ENCODE data around the gene ARPC5.

The ARPC5 gene

GRCh38 chr1:183611021-183611420 lies 24.6 kb downstream of the ARPC5 start:
- no peak for DNase-seq (ENCODE audit: low spot score)

- no peak for DNase-seq (ENCODE audit: low spot score)
Measured at GRCh38 chr1:183609759-183610452, 25.7 kb downstream of the ARPC5 start.

- no peak for DNase-seq (ENCODE audit: low spot score)
Measured at GRCh38 chr1:183609313-183609712, 26.3 kb downstream of the ARPC5 start.

GRCh38 chr1:183607322-183607980 lies 28.1 kb downstream of the ARPC5 start:
- DNase-seq (ENCODE audit: low spot score): no peak

GRCh38 chr1:183605904-183606303 lies 29.7 kb downstream of the ARPC5 start:
- no peak for DNase-seq (ENCODE audit: low spot score)

GRCh38 chr1:183604815-183605214 lies 30.8 kb downstream of the ARPC5 start:
- DNase-seq (ENCODE audit: low spot score): no peak

GRCh38 chr1:183604038-183604808 lies 31.4 kb downstream of the ARPC5 start:
- no peak for DNase-seq (ENCODE audit: low spot score)

- no peak for DNase-seq (ENCODE audit: low spot score)
Measured at GRCh38 chr1:183602510-183602909, 33.1 kb downstream of the ARPC5 start.

- DNase-seq (ENCODE audit: low spot score): no peak
Measured at GRCh38 chr1:183600634-183601033, 34.9 kb downstream of the ARPC5 start.

- DNase-seq (ENCODE audit: low spot score): no peak
Measured at GRCh38 chr1:183600136-183600535, 35.4 kb downstream of the ARPC5 start.

GRCh38 chr1:183598386-183598785 lies 37.2 kb downstream of the ARPC5 start:
- DNase-seq (ENCODE audit: low spot score): no peak

- no peak for DNase-seq (ENCODE audit: low spot score)
Measured at GRCh38 chr1:183597656-183598347, 37.8 kb downstream of the ARPC5 start.

GRCh38 chr1:183596500-183596899 lies 39.1 kb downstream of the ARPC5 start:
- no peak for DNase-seq (ENCODE audit: low spot score)

GRCh38 chr1:183595537-183595936 lies 40.0 kb downstream of the ARPC5 start:
- no peak for DNase-seq (ENCODE audit: low spot score)

GRCh38 chr1:183593356-183593755 lies 42.2 kb downstream of the ARPC5 start:
- DNase-seq (ENCODE audit: low spot score): no peak

- DNase-seq (ENCODE audit: low spot score): no peak
Measured at GRCh38 chr1:183592733-183593132, 42.9 kb downstream of the ARPC5 start.

- no peak for DNase-seq (ENCODE audit: low spot score)
Measured at GRCh38 chr1:183590244-183591191, 45.1 kb downstream of the ARPC5 start, which contains the start of gene NCF2. Gene NCF2, minus strand, starts transcription at chr1:183590459. Its CDS starts 130 bp downstream, at chr1:183590329.

GRCh38 chr1:183589874-183590243 lies 45.7 kb downstream of the ARPC5 start:
- DNase-seq (ENCODE audit: low spot score): no peak

GRCh38 chr1:183589384-183589783 lies 46.2 kb downstream of the ARPC5 start:
- DNase-seq (ENCODE audit: low spot score): no peak

GRCh38 chr1:183588827-183589226 lies 46.8 kb downstream of the ARPC5 start:
- DNase-seq (ENCODE audit: low spot score): no peak

GRCh38 chr1:183586926-183587325 lies 48.7 kb downstream of the ARPC5 start:
- DNase-seq (ENCODE audit: low spot score): no peak

Measured in iPS-NIHi11 (cell line).